ENCODE results near the gene SUMF2. TPM values are rescaled to one million over a fixed set of nuclear protein-coding genes. Genes with fewer than 3 reads are reported as not detected.
"Not testable (repeated sequence)": the region's sequence is repeated elsewhere in the genome, so short reads cannot be mapped to it uniquely, and the experiment has no call there.

The SUMF2 gene
- total RNA-seq, 4 donors from 2014 or later, result 84.2 to 117 (median 88.6) TPM

- Histone ChIP-seq H3K9me3 (no peaks in the 10 kb centered on the region), H3K4me3 (no peak overlapping the region), H3K36me3 (no peaks in the 10 kb centered on the region), H3K27ac (no peak overlapping the region), H3K27me3 (peaks cover 8% of the 10 kb centered on the region), H3K4me1 (peaks cover 0 to 6% (median 0%) of the 10 kb centered on the region in 3 donors)
- no peak for TF ChIP-seq POLR2AphosphoS5 (IDR thresholded peaks at IDR 0.05)
- no peak for TF ChIP-seq POLR2A (IDR thresholded peaks at IDR 0.05)
- TF ChIP-seq CTCF (IDR thresholded peaks at IDR 0.05), result no peak
- TF ChIP-seq EP300 (IDR thresholded peaks at IDR 0.05), result no peak
- 80 to 100% methylated on average over 1 of the region's 1 CpG for WGBS, 2 donors (ENCODE audit: low coverage in 1 of 2)
- no peak for ATAC-seq
Observed at GRCh38 chr7:56110611-56111010, 46.5 kb downstream of the SUMF2 start.

- not testable (repeated sequence) for H3K27ac ChIP-seq, H3K4me1 ChIP-seq, H3K4me3 ChIP-seq, H3K36me3 ChIP-seq, ATAC-seq, H3K9me3 ChIP-seq
- WGBS, 2 donors (ENCODE audit: low coverage in 1 of 2), result 77 to 83% methylated on average over 3 of the region's 3 CpGs
- peaks cover 24% of the 10 kb centered on the region for H3K27me3 ChIP-seq
Observed at GRCh38 chr7:56112244-56112643, 48.2 kb downstream of the SUMF2 start.

DNA sequence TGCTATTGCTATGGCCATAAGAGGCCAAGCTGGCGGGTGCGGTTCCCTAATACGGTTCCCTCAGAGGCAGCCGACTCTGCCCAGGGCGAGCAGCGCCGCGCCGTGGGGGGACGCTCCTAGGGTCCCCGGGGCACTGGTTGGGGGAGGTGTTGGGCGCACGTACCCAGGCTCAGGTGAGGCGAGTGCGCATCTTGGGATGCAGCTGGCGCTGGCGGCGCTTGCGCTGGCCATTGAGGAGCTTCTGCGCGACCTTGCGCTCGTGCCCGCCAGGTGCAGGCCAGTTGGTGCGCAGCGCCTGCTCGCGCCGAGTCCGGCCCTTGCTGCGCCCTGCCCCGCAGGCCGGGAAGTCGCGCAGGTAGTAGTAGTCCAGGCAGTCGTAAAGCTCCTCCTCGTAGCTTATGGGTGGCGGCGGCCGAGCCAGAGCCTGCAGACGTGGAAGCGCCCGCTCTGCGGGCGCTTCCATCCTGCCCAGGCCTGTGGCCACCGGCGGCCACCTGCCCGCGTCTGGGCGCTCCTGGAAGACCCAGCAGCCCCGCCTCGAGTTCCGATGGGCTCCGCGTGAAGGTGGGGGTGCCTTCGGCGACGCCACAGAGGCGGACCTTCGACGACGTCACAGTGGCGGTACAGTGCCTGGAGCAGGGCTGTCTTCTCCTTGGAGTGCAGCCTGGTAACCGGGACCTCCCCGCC, 51.9 kb downstream of the SUMF2 start, which contains the start of gene NUPR2:
Gene NUPR2, minus strand, starts transcription at position 566 of the 687 bp plus-strand sequence. Its CDS starts 103 bp downstream, at position 463.
- H3K9me3 ChIP-seq, result no peaks in the 10 kb centered on the region
- ATAC-seq, result no peak
- no peak within 1 kb of the TSS for H3K27ac ChIP-seq
- no CpG with 5 or more reads among the region's 65 CpGs for WGBS, 2 donors (ENCODE audit: low coverage in 1 of 2)
- peaks cover 0 to 9% (median 0%) of the 10 kb centered on the region in 3 donors for H3K4me1 ChIP-seq
- peak within 1 kb of the TSS in 1 of 2 donors; percentile 35 for H3K4me3 ChIP-seq
- H3K36me3 ChIP-seq, result no peaks in the 10 kb centered on the region
- peaks cover 24% of the 10 kb centered on the region for H3K27me3 ChIP-seq
- TF ChIP-seq POLR2A (IDR thresholded peaks at IDR 0.05) (no peak), CTCF (IDR thresholded peaks at IDR 0.05) (no peak), POLR2AphosphoS5 (IDR thresholded peaks at IDR 0.05) (no peak), EP300 (IDR thresholded peaks at IDR 0.05) (no peak)

DNA sequence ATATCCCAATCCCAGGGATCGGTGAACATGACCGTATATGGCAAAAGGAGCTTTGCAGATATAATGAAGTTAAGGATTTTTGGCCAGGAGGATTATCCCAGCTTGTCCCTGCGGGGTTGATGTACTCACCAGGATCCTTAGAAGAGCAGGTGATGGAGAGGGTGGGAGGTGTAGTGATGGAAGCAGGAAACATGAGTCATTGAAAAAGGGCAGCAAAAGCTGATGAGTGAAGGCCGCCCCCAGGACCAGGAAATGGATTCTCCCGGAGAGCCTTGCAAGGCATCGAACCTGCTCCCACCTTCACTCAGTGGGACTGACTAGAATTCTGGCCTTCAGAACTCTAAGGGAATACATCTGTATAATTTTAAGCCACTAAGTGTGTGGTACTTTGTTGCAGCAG, 57.4 kb downstream of the SUMF2 start:
- H3K4me1 ChIP-seq, result peaks cover 0 to under 1% (median 0%) of the 10 kb centered on the region in 3 donors
- no peak for TF ChIP-seq EP300 (IDR thresholded peaks at IDR 0.05)
- no peak for TF ChIP-seq CTCF (IDR thresholded peaks at IDR 0.05)
- no peak for TF ChIP-seq POLR2AphosphoS5 (IDR thresholded peaks at IDR 0.05)
- no peak for TF ChIP-seq POLR2A (IDR thresholded peaks at IDR 0.05)
- peaks cover 8% of the 10 kb centered on the region for H3K27me3 ChIP-seq
- H3K4me3 ChIP-seq, result no peak overlapping the region
- ATAC-seq, result no peak
- H3K36me3 ChIP-seq, result no peaks in the 10 kb centered on the region
- WGBS, 2 donors (ENCODE audit: low coverage in 1 of 2), result 80 to 82% methylated on average over 5 to 6 of the region's 6 CpGs
- no peak overlapping the region for H3K27ac ChIP-seq
- no peaks in the 10 kb centered on the region for H3K9me3 ChIP-seq

DNA sequence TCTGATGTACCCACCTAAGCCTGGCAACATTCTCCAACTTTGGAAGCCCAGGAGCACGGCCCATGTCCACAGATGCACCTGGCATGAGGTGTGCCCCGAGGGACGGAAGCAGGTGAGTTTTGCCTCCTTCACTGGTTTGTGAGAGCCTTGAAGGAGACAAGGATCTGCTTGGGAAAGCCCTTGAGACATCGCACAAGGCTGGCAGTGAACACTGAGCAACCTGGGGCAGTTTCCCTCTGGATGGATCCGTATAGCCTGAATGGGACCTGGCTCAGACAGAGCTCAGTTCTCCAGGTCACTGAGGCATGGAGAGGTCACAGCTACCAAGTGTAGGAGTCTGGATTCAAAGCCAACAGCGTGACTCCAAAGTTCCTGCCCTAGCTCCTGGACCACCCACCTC, 60.9 kb downstream of the SUMF2 start:
- no peak for TF ChIP-seq CTCF (IDR thresholded peaks at IDR 0.05)
- no peak for TF ChIP-seq EP300 (IDR thresholded peaks at IDR 0.05)
- no peak for TF ChIP-seq POLR2A (IDR thresholded peaks at IDR 0.05)
- no peak for TF ChIP-seq POLR2AphosphoS5 (IDR thresholded peaks at IDR 0.05)
- Histone ChIP-seq H3K27me3 (no peaks in the 10 kb centered on the region), H3K27ac (no peak overlapping the region), H3K4me1 (no peaks in the 10 kb centered on the region), H3K9me3 (no peaks in the 10 kb centered on the region), H3K4me3 (no peak overlapping the region), H3K36me3 (no peaks in the 10 kb centered on the region)
- no peak for ATAC-seq
- 0% methylated on average over 1 of the region's 6 CpGs; no CpG with 5 or more reads in 1 of the 2 donors for WGBS, 2 donors (ENCODE audit: low coverage in 1 of 2)

All from gastroesophageal sphincter (tissue), 4 donors.